ENCODE results near the gene CHRNA7. TPM values are rescaled to one million over a fixed set of nuclear protein-coding genes. Genes with fewer than 3 reads are reported as not detected.

CHRNA7 gene
- total and polyA plus RNA-seq, 10 of the 15 experiments (the other 5 are each of a cell fraction or from before 2014, with no cell fraction given) = 0.06 to 0.15 (median 0.12) TPM; not detected in 7

DNA sequence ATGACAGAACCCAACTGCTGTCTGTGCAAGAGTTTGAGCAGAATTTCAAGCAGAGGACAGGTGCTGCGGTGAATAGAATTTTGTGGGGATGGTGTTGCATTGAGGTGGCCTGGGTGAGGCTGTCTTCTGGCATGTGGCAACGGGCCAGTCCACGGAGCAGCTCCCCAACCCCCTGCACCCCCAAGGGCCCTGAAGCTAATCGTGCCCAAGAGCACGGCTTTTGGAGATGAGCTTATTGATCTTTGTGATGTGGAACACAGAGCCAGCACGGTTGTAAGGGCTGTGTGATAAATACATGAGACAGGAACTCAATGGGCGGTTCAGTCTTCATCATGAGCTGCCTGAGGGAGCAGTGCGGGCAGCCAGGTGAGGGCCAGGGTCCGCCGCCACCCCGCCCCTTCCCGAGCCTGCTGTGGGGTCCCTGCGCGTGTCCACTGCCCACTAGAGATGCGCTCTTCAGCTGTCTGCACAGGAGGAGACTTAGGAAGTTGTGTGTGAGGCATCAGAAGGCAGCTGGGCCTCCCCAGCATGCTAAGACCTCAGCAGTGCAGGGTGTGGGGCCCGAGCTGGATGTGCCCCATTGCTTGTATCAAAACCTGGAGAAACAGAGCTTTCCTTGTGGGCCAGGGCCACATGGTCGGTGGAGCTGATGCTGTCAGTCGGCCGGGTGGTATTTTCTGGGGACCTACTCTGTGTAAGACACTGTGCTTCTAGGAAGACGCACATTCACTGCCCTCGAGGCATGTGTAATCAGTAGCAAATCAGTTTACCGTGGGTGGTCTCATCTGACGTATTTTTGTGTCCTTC lies 90.5 kb downstream of the CHRNA7 start:
- Histone ChIP-seq H3K9ac (ENCODE audit: control insufficient read depth, insufficient read depth, low read length) (no peak overlapping the region), H3K4me3 (no peak overlapping the region), H3K4me1 (ENCODE audit: control insufficient read depth, insufficient read depth, low read length) (no peaks in the 10 kb centered on the region; the same call in 1 of the 2 replicates), H3K36me3 (ENCODE audit: control insufficient read depth in 2 of 2, insufficient read depth in 2 of 2, low read length in 1 of 2) (no peaks in the 10 kb centered on the region), H3K27ac (ENCODE audit: control insufficient read depth, insufficient read depth) (no peak overlapping the region), H3K9me3 (replicated peaks; ENCODE audit: control insufficient read depth, insufficient read depth, low read length) (no peaks in the 10 kb centered on the region), H3K27me3 (replicated peaks in 1 of 2; ENCODE audit: control insufficient read depth in 2 of 2, insufficient read depth in 2 of 2, low read length in 1 of 2) (no peaks in the 10 kb centered on the region; a peak in 1 of 4 replicates), H2AFZ (ENCODE audit: control insufficient read depth, low read depth, low read length) (no peak overlapping the region), H4K20me1 (ENCODE audit: control insufficient read depth, insufficient read depth) (no peaks in the 10 kb centered on the region), H3K4me2 (ENCODE audit: control insufficient read depth, insufficient read depth) (no peak overlapping the region), H3K79me2 (ENCODE audit: control insufficient read depth, insufficient read depth, low read length) (no peaks in the 10 kb centered on the region)
- no TSS peak for BruUV-seq (replicated peaks)
- in situ Hi-C loops (cut with MboI) = no loop called here
- DNase-seq (ENCODE audit: low read depth, low spot score) = no peak
- ChIA-PET POLR2A (no interaction called here), RAD21 (ENCODE audit: unreplicated experiment) (no interaction called here), SMC1A (ENCODE audit: uncharacterized antibody, unreplicated experiment) (no interaction called here), CTCF (interaction anchor here (1.0 kb wide), 1 partner anchor 15 kb away, joined by 3 read pairs; no protein-coding TSS in a partner anchor)
- intact Hi-C loops (cut with micrococcal nuclease; ENCODE audit: unreplicated experiment) = no loop called here
- 28% methylated on average over 23 of the region's 23 CpGs for WGBS (ENCODE audit: insufficient coverage, insufficient replicate concordance, low lambda C conversion rate, missing lambda C conversion rate)
- FAIRE-seq = no peak
- TF ChIP-seq, protein P1, sequence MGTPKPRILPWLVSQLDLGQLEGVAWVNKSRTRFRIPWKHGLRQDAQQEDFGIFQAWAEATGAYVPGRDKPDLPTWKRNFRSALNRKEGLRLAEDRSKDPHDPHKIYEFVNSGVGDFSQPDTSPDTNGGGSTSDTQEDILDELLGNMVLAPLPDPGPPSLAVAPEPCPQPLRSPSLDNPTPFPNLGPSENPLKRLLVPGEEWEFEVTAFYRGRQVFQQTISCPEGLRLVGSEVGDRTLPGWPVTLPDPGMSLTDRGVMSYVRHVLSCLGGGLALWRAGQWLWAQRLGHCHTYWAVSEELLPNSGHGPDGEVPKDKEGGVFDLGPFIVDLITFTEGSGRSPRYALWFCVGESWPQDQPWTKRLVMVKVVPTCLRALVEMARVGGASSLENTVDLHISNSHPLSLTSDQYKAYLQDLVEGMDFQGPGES (IDR thresholded peaks at IDR 0.05) = no peak
- TF ChIP-seq MYB (IDR thresholded peaks at IDR 0.05; ENCODE audit: borderline replicate concordance, low read depth, low read length) (no peak), POU2F2 (IDR thresholded peaks at IDR 0.05; ENCODE audit: borderline replicate concordance, low read depth, low read length) (no peak), STAT3 (IDR thresholded peaks at IDR 0.05; ENCODE audit: low read depth, low read length) (no peak), YY1 (IDR thresholded peaks at IDR 0.05; ENCODE audit: low read depth, low read length) (no peak), SP1 (IDR thresholded peaks at IDR 0.05; ENCODE audit: low read depth, low read length) (no peak), CHD2 (IDR thresholded peaks at IDR 0.05; ENCODE audit: borderline replicate concordance, low read depth, low read length) (no peak), SMAD1 (IDR thresholded peaks at IDR 0.05; ENCODE audit: low read depth, partially characterized antibody) (no peak), RBBP5 (conservative IDR thresholded peaks at IDR 0.05) (no peak), ZZZ3 (IDR thresholded peaks at IDR 0.05; ENCODE audit: control insufficient read depth, insufficient read length, low read depth) (no peak), BCL11A (IDR thresholded peaks at IDR 0.05; ENCODE audit: low read depth, low read length) (no peak), NFIC (IDR thresholded peaks at IDR 0.05; ENCODE audit: low read depth, low read length) (no peak), SIN3A (IDR thresholded peaks at IDR 0.05; ENCODE audit: low read depth, low read length) (no peak), ZNF217 (IDR thresholded peaks at IDR 0.05) (no peak), EGR1 (IDR thresholded peaks at IDR 0.05; ENCODE audit: borderline replicate concordance in 1 of 2, low read depth in 2 of 2, low read length in 2 of 2) (no peak), SMAD5 (IDR thresholded peaks at IDR 0.05; ENCODE audit: low read depth) (no peak), JUNB (IDR thresholded peaks at IDR 0.05) (no peak)
- TF ChIP-seq, protein P2, sequence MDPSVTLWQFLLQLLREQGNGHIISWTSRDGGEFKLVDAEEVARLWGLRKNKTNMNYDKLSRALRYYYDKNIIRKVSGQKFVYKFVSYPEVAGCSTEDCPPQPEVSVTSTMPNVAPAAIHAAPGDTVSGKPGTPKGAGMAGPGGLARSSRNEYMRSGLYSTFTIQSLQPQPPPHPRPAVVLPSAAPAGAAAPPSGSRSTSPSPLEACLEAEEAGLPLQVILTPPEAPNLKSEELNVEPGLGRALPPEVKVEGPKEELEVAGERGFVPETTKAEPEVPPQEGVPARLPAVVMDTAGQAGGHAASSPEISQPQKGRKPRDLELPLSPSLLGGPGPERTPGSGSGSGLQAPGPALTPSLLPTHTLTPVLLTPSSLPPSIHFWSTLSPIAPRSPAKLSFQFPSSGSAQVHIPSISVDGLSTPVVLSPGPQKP (IDR thresholded peaks at IDR 0.05; ENCODE audit: low read depth, low read length) = no peak
- TF ChIP-seq, protein P3, sequence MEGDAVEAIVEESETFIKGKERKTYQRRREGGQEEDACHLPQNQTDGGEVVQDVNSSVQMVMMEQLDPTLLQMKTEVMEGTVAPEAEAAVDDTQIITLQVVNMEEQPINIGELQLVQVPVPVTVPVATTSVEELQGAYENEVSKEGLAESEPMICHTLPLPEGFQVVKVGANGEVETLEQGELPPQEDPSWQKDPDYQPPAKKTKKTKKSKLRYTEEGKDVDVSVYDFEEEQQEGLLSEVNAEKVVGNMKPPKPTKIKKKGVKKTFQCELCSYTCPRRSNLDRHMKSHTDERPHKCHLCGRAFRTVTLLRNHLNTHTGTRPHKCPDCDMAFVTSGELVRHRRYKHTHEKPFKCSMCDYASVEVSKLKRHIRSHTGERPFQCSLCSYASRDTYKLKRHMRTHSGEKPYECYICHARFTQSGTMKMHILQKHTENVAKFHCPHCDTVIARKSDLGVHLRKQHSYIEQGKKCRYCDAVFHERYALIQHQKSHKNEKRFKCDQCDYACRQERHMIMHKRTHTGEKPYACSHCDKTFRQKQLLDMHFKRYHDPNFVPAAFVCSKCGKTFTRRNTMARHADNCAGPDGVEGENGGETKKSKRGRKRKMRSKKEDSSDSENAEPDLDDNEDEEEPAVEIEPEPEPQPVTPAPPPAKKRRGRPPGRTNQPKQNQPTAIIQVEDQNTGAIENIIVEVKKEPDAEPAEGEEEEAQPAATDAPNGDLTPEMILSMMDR (IDR thresholded peaks at IDR 0.05 in 2 of 3, conservative IDR thresholded peaks at IDR 0.05 in 1 of 3; ENCODE audit: control insufficient read depth in 2 of 3, extremely low read depth in 1 of 3, insufficient read depth in 1 of 3, low read depth in 3 of 3, low read length in 3 of 3) = no peak
- TF ChIP-seq, protein P4, sequence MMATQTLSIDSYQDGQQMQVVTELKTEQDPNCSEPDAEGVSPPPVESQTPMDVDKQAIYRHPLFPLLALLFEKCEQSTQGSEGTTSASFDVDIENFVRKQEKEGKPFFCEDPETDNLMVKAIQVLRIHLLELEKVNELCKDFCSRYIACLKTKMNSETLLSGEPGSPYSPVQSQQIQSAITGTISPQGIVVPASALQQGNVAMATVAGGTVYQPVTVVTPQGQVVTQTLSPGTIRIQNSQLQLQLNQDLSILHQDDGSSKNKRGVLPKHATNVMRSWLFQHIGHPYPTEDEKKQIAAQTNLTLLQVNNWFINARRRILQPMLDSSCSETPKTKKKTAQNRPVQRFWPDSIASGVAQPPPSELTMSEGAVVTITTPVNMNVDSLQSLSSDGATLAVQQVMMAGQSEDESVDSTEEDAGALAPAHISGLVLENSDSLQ (IDR thresholded peaks at IDR 0.05) = no peak
- no peak for ATAC-seq

Measured in GM12878 (cell line).